HG03159 (cell line): ENCODE results near the gene RTEL1.
A peak's percentile ranks its signal among the peaks of the same experiment; 100 is the strongest.
"Not testable (repeated sequence)": the region's sequence is repeated elsewhere in the genome, so short reads cannot be mapped to it uniquely, and the experiment has no call there.

Source experiments
- ATAC-seq: cut with Tn5 transposase; IDR thresholded peaks from one replicate; pipeline ENCODE4 v1.9.1; 2021; ENCODE audit warnings: mild to moderate bottlenecking, moderate library complexity; ENCODE audit not compliant: unreplicated experiment

Gene RTEL1

DNA sequence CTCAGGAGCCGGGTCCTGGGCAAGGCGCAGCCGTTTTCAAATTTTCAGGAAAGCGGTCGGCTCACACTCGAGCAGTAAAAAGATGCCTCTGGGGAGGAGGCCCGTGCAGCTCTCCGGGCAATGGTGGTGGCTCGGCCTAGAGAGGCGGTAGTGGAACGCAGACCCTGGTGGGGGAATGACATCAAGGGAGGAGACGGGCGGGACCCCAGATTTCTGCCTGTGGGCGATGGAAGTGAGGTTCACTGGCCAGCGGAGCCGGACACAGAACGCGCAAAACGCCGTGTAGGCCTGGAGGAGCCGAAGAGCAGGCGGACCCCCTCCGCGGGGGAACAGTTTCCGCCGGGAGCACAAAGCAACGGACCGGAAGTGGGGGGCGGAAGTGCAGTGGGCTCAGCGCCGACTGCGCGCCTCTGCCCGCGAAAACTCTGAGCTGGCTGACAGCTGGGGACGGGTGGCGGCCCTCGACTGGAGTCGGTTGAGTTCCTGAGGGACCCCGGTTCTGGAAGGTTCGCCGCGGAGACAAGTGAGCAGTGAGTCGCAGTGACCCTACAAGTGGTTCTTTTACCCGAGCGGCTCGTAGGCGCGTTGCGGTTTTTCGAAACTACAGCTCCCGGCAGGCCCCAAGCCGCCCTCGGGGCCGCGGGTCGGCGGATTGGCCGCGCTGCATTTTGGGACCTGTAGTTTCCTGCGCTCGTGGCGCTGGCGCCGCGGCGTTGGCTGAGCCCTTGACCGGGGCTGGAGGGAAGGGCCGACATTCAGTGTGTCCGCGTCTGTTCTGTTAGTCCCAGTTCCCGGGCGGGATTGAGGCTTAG, at the start of gene RTEL1:
RTEL1 (plus strand) TSS at position 376 of the 812 bp plus-strand sequence. CDS start 1,091 bp downstream, outside the sequence.
- peak; percentile 78 for ATAC-seq

GRCh38 chr20:63610581-63611435, 47.3 kb upstream of the RTEL1 start:
- no peak for ATAC-seq

- ATAC-seq = no peak
Measured at GRCh38 chr20:63611646-63612045, 46.5 kb upstream of the RTEL1 start.

DNA sequence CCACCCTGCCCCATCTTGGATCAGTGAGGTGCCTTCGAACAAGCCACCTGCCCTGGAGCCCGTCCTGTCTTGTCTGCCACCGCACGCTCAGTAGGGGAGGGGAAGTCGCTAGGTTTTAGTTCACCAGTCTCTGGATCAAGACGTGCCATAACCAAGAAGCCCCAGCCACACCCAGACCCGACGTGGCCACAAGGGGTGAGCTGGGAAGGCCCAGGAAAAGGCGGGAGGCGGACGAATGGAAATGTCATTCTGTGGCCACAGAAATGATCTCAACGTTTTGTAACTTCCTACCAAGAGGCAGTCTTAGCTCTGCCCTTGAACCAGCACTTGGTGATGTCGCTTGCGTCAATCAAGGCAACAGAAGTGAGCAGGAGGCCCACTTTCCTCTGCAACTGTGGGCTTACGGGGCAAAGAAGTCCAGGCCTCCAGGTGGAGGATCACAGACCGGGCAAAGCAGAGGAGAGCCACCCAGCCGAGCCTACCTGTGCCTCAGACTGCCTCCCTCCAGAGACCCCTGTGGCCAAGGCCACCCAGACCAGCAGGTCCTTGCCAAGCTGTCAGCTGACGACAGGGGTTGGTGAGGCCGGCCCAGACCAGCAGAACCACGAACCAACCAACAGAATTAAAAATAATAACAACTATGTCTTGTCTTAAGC, 45.7 kb upstream of the RTEL1 start:
- ATAC-seq = no peak

GRCh38 chr20:63613863-63614594, 44.1 kb upstream of the RTEL1 start:
- not testable (repeated sequence) for ATAC-seq

DNA sequence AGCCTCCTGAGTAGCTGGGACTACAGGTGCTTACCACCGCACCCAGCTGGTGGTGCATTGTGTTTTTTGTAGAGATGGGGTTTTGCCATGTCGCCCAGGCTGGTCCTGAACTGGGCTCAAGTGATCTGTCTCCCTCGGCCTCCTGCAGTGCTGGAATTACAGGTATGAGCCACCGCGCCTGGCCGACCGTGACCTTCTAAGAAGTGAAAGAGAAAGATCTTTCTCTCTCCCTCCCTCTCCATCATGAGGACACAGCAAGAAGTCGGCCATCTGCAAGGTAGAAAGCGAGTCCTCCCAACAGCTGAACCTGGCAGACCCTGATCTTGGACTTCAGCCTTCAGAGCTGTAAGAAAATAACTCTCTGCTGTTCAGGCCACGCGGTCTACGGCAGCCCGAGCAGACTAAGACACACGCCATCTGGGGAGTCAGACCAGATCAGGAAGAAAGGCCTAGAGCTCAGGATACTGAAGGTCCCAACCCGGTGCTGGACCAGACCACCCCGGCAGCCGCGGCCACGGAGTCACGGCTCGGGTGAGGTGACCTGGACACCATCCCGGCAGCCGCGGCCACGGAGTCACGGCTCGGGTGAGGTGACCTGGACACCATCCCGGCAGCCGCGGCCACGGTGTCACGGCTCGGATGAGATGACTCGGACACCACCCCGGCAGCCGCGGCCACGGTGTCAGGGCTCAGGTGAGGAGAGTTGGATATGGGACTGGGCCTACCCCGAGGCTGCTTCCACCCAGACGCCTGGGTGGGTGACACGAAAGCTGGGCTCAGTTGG, 40.8 kb upstream of the RTEL1 start:
- no peak for ATAC-seq

DNA sequence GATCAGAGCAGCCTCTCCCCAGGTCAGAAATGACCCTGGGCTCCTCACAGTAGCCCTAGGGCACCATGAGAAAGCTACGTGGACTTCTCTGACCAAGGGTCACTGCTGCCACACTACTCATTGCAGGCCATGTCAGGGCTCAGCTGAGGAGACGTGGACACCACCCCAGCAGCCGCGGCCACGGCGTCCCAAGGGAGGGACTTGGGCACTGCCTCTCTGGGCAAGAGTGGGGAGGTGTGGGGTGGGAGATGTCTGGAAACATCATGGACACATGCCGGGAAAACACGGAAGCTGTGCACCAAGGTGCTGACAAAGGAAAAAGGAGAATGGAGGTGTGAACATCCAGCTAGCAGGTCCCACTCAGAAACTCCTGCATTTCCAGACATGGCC, 40.2 kb upstream of the RTEL1 start:
- ATAC-seq = no peak

- no peak for ATAC-seq
Measured at GRCh38 chr20:63618291-63618980, 39.7 kb upstream of the RTEL1 start.

DNA sequence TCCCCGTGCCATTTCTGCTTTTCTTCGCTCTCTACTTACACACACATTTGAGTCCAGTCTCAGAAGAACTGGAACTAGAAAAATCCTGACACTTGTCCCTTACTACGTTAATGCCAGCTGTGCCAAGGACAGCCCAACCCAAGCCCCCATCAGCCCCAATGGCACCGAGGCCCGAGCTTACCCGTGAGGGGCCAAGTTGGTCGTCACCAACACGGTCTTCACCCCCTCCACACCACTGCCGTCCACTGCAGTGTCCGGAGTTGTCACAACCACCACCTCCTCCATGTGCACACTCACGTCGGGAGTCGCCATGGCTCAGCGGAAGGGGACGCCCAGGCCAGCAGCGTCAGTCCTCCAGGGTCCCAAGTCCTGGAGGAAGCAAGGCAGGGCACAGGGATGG, 39.0 kb upstream of the RTEL1 start:
- ATAC-seq = no peak

DNA sequence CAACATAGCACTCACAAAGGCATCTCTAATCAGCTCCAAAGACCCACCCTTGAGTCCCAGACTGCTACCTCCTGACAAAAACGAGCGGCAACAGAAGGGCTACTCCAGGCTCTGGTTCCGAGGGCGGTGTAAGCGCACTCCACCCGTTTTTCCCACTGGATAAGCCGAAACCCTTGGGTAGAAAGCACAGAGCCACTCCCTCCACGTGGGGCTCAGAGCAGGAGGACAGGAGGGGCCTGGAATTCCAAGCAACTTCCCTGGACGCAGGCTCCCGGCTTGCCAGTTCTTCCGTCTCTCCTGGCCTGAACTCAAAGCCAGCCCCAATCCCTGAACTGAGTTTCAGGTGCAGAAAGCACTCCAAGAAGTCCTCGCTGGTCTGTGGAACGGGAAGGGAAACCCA, 38.6 kb upstream of the RTEL1 start:
- no peak for ATAC-seq

GRCh38 chr20:63620991-63621390, 37.1 kb upstream of the RTEL1 start:
- ATAC-seq = no peak

DNA sequence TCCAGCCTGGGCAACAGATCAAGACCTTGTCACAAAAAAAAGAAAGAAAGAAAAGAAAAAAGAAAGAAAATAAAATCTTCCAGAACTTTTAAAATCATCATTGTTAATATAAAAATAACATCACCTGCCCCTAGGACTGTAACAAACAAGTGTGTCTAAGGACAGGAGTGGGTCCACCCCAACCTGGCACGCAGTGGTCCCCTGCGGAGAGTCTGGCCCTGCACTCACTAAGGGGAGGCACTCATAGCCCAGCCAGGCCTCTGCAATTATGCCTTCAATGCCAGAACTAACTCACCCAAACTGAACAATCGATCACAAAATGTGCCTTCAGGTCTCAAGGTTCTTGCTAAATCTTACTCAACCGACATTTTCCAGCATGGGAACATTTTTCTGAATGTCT, 36.0 kb upstream of the RTEL1 start:
- no peak for ATAC-seq

DNA sequence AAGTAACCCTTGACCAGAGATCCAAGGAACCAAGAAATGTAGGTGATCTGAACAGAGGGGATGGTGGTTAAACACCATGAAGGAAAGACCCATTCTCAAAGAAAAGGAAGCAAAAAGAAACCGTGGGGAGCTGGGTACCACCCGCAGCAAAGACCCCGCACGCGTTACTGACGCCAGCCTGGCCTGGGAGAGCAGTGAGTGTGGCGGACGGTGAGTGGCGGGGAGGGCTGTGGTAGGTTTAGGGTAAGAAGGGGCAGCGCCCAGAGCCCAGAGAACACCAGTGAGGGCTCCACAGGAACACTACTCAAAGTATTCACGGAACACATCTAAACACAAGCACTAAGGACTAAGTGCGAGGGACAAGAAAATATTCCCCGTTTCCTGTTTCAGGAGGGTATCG, 35.4 kb upstream of the RTEL1 start:
- ATAC-seq = no peak

DNA sequence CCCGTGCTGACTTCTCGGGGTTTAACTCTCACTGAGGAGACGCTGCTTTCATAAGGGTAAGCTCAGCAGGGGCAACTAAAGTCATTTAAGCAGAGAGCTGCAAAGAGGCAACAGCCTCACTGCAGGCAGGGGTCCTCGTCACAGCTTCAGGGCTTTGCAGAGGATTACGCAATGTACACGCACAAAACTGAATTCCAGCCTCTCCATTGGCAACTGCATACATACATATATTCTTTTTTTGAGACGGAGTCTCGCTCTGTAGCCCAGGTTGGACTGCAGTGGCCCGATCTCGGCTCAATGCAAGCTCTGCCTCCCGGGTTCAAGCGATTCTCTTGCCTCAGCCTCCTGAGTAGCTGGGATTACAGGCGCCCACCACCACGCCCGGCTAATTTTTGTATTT, 33.6 kb upstream of the RTEL1 start:
- no peak for ATAC-seq

DNA sequence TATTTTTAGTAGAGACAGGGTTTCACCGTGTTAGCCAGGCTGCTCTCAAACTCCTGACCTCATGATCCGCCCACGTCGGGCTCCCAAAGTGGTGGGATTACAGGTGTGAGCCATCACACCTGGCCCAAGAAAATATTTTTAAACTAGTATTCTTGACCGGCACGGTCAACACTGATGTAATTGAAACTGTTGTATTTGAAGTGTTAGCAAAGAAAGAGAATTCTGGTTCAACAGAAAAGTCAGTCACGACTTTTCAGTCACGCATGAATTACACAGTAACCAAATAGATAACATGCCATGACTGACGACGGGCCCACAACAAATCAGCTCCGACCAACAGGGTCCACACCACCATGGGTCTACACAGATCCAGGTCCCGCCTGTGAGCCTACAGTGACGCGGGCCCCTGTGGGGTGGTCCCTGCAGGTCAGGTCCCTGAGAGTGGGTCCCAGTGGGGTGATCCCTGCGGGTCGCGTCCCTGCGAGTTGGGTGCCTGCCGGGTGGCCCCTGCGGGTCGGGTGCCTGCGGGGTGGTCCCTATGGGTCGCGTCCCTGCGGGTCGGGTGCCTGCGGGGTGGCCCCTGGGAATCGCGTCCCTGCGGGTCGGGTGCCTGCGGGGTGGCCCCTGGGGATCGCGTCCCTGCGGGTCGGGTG, 32.2 kb upstream of the RTEL1 start:
- ATAC-seq = no peak

- ATAC-seq = peak; percentile 44
Measured at GRCh38 chr20:63626424-63627128, 31.5 kb upstream of the RTEL1 start, which contains the start of gene GMEB2. Gene GMEB2, minus strand, starts transcription at chr20:63627101. Its CDS starts 7,704 bp downstream, at chr20:63619397.

DNA sequence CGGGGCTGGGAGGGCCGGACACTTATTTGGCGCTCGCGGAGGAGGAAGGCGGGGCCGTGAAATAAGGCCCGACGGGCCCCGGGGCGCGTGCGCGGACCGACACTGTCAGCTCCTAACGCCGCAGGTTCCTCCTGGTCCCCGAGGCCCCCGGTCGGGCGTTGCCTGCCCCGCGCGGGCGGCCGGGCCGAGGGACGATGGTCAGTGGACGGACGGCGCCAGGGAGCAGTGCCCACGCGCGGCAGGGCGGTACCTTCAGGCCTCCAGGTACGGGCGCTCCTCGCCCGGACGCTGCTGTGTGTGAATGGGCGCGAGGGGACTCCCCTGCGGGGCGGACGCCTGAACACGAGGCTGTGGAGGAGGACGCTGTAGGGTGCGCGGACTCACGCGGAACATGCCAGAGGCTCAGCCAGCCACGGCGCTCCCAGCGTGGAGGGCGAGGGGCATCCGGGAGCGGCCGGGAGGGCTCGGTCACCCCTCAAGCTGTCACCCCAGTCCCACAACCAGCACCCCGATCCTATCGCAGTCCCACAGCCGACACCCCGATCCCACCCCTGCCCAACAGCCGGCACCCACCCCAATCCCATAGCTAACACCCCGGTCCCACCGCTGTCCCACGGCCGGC, 30.9 kb upstream of the RTEL1 start:
- ATAC-seq = peak; percentile 81

DNA sequence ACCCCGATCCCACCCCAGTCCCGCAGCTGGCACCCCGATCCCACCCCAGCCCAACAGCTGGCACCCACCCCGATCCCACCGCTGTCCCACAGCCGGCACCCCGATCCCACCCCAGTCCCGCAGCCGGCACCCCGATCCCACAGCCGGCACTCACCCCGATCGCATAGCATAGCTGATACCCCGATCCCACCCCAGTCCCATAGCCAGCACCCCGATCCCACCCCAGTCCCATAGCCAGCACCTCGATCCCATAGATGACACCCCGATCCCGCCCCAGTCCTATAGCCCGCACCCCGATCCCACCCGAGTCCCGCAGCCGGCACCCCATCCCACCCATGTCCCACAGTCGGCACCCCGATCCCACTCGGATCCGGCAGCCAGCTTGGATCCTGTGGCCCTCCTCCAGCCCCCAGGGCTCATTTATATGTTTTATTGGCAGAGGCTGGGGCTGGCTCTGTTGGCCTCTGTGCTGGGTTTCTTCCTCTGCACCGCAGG, 30.3 kb upstream of the RTEL1 start:
- no peak for ATAC-seq
